HK-2 (cell line): ENCODE results near the gene SNAP47.
"Not testable (repeated sequence)": the region's sequence is repeated elsewhere in the genome, so short reads cannot be mapped to it uniquely, and the experiment has no call there.

Source experiments
- DNase-seq: peaks from one replicate; pipeline ENCODE4 v3.0.0-alpha.2; 2018; ENCODE audit not compliant: unreplicated experiment

The SNAP47 gene, protein sequence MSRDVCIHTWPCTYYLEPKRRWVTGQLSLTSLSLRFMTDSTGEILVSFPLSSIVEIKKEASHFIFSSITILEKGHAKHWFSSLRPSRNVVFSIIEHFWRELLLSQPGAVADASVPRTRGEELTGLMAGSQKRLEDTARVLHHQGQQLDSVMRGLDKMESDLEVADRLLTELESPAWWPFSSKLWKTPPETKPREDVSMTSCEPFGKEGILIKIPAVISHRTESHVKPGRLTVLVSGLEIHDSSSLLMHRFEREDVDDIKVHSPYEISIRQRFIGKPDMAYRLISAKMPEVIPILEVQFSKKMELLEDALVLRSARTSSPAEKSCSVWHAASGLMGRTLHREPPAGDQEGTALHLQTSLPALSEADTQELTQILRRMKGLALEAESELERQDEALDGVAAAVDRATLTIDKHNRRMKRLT

DNA sequence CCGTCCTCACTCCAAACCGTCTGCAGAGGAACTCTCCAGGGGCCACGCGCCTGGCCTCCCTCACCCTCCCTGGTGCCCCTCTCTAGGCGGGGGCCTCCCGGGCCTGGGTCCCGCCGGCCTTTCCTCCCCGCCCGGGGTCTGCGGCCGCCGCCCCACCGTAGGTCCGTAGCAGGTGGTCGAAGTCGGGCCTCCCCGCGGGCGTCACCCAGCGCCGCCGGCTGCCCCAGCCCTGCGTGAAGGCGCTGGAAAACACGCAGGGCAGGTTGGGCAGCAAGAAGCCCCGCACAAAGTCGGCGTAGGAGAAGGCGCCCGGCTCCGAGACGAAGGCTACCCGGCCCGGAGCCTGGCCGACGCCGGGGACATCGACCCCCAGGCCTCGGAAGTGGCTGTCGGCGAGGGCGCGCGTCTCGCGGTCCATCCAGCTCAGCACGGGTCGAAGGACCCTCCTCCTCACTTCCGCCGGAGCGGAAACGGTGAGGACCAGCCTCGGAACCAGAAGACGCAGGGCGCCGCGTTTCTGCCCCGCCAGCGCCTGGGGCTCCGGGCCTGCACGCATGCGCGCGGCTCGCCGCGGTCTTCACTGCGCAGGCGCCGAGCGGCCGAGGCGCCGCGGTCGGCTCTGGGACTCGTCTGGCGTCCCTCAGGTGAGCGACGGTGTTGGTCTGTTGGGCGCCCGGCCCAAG is at the start of gene SNAP47, which contains the start of gene JMJD4:
SNAP47 (plus strand) TSS at position 580 of the 683 bp plus-strand sequence. CDS start 12,302 bp downstream, outside the sequence.
JMJD4 (minus strand) TSS at position 447 of the 683 bp plus-strand sequence; CDS start at position 418, 29 bp downstream.
- peak; percentile 98 for DNase-seq

DNA sequence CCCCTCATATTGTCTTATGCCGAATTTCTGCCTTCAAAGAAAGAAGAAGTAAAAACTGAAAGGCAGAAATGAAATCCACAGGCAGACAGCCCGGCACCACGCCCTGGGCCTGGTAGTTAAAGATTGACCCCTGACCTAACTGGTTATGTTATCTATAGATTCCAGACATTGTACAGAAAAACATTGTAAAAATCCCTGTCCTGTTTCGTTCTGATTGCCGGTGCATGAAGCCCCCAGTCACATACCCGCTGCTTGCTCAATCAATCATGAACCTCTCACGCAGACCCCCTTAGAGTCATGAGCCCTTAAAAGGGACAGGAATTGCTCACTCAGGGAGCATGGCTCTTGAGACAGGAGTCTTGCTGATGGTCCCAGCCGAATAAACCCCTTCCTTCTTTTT is 49.4 kb upstream of the SNAP47 start:
- no peak for DNase-seq

DNA sequence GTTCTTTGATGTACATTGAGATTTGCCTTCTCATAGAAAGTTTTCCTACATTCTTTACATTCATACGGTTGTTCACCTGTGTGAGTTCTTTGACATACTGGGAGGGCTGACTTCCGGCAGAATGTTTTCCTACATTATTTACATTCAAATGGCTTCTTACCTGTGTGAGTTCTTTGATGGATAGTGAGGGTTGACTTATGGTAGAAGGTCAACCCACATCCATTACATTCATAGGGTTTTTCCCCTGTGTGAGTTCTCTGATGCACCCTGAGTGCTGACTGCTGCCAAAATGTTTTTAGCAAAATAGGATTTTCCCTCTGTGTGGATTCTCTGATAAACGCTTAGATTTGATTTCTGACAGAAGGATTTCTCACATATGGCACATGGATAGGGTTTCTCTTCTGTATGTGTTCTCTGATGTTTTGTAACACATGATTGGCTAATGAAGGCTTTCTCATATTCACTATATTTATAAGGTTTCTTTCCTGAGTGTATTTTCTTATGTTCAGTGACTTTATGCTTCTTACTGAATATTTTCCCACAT is 37.8 kb upstream of the SNAP47 start:
- DNase-seq, result no peak

DNA sequence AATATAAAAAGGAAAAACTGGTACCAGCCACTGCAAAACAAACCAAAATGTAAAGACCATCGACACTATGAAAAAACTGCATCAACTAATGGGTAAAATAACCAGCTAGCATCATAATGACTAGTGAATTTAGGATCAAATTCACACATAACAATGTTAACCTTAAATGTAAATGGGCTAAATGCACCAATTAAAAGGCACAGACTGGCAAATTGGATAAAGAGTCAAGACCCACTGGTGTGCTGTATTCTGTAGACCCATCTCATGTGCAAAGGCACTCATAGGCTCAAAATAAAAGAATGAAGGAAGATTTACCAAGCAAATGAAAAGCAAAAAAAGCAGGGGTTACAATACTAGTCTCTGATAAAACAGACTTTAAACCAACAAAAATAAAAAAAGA is 33.6 kb upstream of the SNAP47 start:
- not testable (repeated sequence) for DNase-seq

DNA sequence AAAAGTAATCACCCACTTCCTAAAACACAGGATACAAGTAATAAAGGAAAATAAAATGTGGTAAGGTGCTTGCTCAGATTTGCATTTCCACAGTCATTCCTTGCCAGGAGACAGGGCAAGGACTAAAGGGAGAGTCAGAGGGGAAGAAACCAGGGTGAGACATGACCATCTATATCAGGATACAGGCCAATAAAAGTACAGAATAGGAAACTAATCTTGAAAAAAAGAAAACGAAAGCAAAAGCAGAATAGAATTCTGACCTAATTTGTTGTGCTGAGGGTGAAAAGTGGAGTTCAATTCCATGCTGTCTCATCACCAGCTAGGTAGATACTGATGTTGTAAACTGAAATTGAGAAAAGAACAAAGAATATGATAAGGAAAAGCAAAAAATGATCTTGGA is 27.4 kb upstream of the SNAP47 start:
- DNase-seq, result no peak

DNA sequence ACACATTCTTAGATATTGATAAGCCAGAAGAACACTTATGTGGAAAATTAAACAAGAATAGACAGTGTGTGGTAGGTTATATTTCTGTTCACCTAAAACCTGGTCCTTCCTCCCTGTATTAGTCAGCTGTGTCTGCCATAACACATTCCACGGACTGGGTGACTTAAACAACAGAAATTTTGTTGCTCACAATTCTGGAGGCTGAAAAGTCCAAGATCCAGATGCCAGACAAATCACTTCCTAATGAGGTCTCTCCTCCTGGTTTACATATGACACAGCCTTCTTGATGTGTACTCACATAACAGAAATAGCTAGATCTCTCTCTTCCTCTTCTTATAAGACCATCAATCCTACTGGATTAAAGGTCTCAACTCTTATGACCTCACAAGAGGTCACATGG is 25.8 kb upstream of the SNAP47 start:
- DNase-seq, result no peak

DNA sequence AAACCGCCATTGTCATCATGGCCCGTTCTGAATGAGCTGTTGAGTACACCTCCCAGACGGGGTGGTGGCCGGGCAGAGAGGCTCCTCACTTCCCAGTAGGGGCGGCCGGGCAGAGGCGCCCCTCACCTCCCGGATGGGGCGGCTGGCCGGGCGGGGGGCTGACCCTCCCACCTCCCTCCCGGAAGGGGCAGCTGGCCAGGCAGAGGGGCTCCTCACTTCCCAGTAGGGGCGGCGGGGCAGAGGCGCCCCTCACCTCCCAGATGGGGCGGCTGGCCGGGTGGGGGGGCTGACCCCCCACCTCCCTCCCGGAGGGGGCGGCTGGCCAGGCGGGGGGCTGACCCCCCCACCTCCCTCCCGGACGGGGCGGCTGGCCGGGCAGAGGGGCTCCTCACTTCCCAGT is 24.8 kb upstream of the SNAP47 start:
- not testable (repeated sequence) for DNase-seq

DNA sequence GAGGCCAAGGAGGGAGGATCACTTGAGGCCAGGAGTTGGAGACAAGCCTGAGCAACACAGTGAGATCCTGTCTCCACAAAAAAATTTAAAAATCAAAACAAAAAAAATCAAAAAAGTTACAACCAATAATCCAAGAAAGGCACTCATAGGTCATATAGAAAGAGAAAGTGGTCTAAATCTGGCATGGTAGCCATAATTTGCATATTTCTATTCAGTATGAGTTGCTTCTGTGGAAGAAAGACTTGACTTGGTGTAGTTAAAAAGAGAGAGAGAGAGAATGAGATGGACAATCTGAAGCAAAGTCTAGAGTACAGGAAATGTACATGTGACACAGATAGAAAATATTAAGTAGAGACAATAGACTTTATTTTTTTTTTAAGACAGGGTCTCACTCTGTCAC is 22.6 kb upstream of the SNAP47 start:
- DNase-seq, result no peak

DNA sequence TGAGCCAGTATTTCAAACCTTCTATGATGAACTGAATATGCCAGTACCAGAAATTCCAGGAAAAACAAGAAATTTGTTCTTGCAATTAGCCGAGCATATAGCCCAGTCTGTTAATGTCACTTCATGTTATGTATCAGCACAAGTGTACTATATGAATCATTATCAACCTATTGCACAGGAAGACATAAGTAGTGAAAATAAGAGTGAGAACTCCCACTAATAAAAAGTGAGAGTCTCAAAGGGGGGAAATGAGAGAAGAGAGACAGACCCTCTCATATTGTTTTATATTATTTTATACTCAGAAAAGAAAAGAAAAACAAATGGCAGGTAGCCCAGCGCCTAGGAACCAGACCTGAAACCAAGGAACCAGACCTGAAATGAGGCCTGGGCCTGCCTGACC is 16.3 kb upstream of the SNAP47 start:
- no peak for DNase-seq

DNA sequence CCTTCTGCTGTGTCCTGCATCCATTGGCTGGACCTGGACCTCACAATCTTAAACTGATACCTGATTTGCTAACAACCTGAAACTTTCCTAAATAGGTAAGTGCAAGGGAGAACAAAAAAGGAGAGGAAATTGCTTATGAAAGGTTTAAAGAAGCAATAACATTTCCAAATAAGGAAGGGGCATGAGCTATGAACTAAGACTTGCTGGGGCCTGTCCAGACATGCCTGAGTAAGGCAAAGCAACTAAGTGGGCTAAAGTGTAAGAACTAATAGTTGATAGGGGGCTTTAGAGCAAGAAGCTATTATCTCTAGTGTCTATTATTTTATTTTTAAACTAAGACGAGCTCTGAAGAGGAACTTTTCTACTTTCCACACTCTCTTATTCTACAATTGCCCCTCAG is 11.8 kb upstream of the SNAP47 start:
- DNase-seq, result no peak

DNA sequence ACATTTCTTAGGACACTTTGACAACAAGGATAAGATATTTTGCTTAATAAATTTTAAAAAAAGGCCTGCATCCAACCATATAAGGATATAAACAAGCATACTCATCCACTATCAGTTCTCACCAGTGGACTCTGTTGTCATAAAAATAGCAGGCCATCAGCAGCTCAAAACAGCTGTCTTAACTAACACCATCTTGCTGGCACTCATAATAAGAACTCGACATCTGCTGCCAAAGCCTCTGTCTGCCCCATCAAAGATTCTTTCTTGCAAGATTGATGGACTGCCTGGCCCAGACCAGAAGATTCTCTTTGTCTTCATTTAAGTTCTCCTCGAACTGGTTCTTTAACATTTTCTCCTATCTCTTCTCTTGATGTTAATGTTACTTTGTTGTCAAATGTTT is 10.2 kb upstream of the SNAP47 start:
- DNase-seq, result no peak

DNA sequence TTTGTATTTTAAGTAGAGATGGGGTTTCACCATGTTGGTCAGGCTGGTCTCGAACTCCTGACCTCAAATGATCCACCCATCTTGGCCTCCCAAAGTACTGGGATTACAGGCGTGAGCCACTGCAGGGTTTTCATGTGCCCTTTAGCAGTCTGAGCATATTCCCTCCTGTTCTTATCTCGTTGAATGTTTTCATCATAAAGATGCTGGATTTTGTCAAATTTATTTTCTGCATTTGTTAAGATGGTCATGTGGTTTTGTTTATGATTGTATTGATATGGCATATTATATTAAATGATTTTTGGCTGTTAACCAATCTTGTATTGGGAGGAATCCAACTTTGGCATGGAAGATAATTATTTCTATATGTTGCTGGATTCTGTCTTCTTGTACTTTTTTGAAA is 8.9 kb upstream of the SNAP47 start:
- no peak for DNase-seq

DNA sequence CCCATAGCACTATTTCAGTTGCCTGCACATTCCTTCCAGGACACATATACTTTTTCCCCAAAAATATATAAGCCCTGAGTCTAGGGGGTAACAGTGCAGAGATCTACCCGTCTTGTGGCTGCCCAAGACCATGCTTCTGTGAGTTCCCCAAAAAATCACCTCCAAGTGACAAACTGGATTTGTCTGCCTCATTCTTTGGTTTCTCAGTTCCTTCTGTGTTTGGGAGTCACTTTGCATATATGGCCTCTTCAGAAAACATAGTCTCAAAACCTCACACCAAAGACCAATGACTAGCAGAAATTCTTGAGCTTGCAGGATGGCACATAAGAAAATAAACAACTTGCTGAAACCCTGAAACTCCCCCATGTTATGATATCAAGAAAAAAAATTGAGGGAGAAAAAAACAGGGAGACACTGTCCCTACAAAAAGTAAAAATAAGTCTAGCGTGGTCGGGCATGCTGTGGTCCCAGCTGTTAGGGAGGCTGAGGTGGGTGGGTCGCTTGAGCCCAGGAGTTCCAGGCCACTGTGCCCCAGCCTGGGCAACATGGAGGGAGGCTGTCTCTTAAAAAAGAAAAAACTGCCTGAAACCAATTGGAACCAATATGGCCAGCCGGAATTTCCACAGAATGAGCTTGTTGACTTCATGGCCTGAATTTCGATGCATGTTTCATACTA is 8.2 kb upstream of the SNAP47 start:
- DNase-seq, result no peak

DNA sequence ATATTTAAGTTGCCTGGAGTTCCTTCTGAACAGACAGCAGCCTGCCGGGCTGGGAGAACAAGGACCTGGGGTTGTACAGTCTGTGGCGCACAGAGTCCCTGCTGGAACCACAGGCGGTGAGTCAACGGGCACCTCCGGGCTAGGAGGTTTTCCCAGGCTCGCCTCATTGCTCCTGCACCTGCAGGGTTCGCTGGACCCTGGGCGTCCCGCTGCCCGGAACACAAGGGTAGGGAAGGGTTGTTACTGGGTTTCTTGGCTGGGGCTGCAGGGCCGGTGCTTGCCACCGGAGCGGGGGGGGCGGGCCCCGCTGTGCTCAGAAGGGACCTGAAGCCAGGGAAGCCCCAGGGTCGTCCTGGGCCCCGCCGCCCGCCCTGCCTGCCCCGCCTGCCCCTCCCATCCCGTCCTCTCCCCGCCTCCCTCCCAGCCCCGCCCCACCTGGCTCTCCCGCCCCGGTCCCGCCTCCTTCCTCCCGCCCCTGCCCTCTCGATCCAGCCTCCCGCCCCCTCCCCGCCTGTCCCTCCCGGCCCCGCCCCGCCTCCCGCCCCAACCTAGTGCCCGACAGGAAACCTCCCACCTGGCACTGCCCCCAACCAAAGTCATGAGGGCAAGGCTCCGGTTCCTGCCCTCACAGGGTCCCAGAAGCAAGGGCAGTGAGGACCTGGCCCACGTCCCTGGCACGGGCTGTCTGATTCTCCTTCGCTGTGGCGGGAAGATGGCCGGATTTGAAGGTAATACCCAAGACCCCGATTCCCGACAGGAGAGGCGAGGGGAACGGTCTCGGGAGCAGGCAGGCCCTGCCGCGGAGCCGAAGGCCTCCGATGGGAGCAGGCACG is 7.0 kb upstream of the SNAP47 start:
- DNase-seq, result peak; percentile 91

DNA sequence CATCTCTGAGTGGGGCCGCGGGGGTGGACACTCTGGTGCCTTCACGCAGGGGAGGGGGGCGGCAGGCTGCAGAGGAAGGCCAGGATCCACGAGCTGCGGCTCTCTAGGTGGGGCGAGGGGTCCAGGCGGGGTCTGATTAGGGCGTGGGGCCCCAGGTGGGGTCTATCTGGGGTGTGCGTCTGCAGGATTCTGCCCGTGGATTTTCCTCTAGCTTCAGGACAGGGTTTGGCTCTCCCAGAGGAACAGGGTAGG is 6.4 kb upstream of the SNAP47 start:
- DNase-seq, result no peak

DNA sequence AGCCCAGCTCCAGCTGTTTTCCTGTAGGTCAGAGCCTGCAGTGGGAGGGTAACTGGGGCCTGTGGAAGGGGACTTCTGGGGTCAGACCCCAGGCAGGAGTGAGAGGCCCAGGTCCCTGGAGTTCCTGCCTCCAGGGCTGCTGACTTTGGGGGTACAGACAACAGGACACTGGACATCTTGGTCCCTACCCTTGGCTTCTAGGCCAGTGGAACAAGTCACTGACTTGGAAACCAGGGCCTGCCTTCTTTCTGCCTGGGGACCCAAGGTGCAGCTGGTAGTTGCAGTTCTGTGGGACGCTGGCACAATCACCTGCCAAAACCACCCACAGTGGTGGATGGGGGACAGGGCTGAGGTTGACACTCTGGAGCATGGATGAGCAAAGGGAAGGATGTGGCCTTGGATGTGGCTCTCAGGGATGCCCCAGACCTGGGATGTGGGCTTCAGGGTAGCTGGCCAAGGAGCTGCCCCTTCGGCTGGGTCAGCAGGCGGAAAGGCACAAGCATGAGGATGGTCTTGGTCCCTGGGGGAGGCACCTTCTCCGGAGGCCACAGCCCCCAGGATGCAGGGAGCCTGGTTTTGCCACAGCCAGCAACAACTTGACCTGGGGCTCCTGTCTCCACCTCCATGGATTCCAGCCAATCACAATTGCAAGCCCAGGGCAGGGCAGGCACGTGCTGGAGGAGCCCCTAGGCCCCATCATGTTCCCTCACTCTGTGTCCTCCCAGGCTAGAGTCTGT is 5.9 kb upstream of the SNAP47 start:
- peak; percentile 37 for DNase-seq

DNA sequence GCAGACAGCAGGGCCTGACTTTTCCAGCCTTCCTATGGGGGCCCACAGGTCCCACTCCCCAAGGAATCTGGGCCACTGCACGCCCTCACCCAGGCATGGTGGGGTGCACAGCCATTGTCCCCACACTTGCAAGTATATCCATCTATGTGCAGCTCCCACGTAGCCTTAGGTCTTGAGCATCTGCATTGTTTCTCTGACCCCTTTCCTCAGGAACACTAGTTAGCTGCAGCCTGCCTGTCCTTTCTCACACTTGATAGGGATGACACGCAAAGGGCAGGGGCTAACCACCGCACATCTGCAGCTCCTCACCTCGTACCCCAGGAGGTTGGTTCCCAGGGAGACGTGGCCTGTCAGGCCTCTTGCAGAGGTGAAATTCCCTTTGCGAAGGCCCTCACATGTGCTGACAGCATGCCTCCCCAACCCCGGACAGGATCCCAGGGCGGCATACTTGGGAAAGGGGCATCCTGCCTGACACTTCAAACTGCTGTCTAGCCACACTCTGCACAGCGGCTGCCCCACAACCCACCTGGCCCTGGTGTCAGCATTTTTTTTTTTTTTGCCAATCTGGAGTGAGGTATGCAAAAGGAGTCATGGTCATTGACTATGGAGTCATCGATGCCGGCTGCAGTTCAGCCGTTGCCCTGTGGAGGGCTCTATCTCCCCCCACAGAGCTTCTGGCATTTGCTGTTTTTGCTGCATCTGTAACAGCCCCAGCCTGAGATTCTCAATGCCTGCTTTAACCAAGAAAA is 5.2 kb upstream of the SNAP47 start:
- DNase-seq, result peak; percentile 49

DNA sequence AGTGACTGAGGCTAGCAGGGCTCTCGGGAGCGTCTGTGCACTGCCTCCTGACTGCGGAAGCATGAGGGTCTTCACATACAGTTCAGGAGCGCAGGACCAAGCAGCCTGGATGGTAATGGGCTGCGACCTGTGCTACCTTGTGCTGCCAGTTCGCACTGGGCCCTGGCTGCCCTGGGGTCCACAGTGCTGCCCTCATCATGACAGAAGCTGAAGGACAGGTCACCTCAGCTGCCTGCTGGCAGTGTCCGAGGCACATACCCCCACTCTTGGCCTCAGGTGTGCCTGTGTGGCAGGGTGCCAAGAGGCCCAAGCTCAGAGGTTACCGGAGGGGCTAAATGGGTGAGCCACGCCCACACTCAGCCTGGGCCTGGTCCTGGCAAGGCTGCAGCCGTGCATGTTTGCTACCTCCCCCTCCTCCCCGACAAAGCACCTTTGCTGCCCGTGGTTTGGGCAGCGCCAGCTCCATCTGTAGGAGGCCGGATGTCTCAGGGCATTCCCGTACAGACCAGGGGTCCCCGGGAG is 4.5 kb upstream of the SNAP47 start:
- no peak for DNase-seq

DNA sequence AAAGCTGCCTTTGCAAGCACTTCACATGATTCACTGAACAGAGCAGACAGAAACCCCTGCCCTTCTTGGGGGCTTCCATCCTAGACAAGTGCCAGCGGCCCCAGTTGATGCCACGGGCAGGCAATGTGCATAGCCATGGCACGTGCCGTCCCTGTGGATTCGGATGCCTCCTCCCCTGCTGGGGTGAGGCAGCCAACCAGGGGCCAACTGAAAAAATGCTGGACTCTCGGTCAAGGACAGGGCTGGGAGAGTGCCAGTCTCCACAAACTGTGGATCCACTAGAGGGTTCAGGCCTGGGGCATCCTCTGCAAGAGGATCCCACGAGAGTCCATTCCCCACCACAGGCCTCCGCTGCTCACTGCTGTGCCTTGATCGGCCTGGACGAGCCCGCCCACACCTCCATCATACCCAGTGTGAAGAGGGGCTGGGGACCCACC is 4.0 kb upstream of the SNAP47 start:
- no peak for DNase-seq
